HEK293 (cell line): ENCODE measurements around the gene ALOX12B.

Experiments used
- CTCF ChIP-seq: fragments of 450-650 bp; formaldehyde crosslinking; IDR thresholded peaks from 2 replicates; pipeline ENCODE4 v1.5.1; 2016; ENCODE audit warnings: missing biosample characterization, missing genetic modification characterization
- FEZF1 ChIP-seq: fragments of 450-650 bp; formaldehyde crosslinking; IDR thresholded peaks from 2 replicates; pipeline ENCODE4 v1.5.1; 2016; ENCODE audit warnings: missing biosample characterization, missing genetic modification characterization
- HOXC10 ChIP-seq: sonication (generic); formaldehyde crosslinking; IDR thresholded peaks from 2 replicates; pipeline ENCODE4 v1.8.1; 2023; ENCODE audit warnings: mild to moderate bottlenecking, missing genetic modification reagents
- KLF10 ChIP-seq: fragments of 450-650 bp; IDR thresholded peaks from 2 replicates; pipeline ENCODE4 v1.5.1; 2018; ENCODE audit warnings: missing biosample characterization, mild to moderate bottlenecking, missing genetic modification characterization
- KLF9 ChIP-seq: fragments of 450-650 bp; formaldehyde crosslinking; IDR thresholded peaks from 2 replicates; pipeline ENCODE4 v1.5.1; 2016; ENCODE audit warnings: missing biosample characterization, missing genetic modification characterization, low read depth
- PATZ1 ChIP-seq: fragments of 450-650 bp; formaldehyde crosslinking; IDR thresholded peaks from 2 replicates; pipeline ENCODE4 v1.5.1; 2016; ENCODE audit warnings: missing biosample characterization, missing genetic modification characterization
- YY2 ChIP-seq: fragments of 450-650 bp; formaldehyde crosslinking; IDR thresholded peaks from 2 replicates; pipeline ENCODE4 v1.5.1; 2016; ENCODE audit warnings: missing biosample characterization, missing genetic modification characterization
- ZFP69B ChIP-seq: fragments of 450-650 bp; formaldehyde crosslinking; IDR thresholded peaks from 2 replicates; pipeline ENCODE4 v1.5.1; 2016; ENCODE audit warnings: missing biosample characterization, missing genetic modification characterization
- ZNF114 ChIP-seq: fragments of 450-650 bp; formaldehyde crosslinking; IDR thresholded peaks from 2 replicates; pipeline ENCODE4 v1.5.0; 2017; ENCODE audit warnings: missing biosample characterization, missing genetic modification characterization
- ZNF133 ChIP-seq: fragments of 450-650 bp; formaldehyde crosslinking; IDR thresholded peaks from 2 replicates; pipeline ENCODE4 v1.5.1; 2016; ENCODE audit warnings: missing biosample characterization, missing genetic modification characterization
- ZNF140 ChIP-seq: fragments of 450-650 bp; formaldehyde crosslinking; IDR thresholded peaks from 2 replicates; pipeline ENCODE4 v1.5.1; 2016; ENCODE audit warnings: missing biosample characterization, missing genetic modification characterization
- ZNF221 ChIP-seq: fragments of 450-650 bp; formaldehyde crosslinking; IDR thresholded peaks from 2 replicates; pipeline ENCODE4 v1.5.1; 2017; ENCODE audit warnings: missing biosample characterization, missing genetic modification characterization, borderline replicate concordance
- ZNF239 ChIP-seq: fragments of 450-650 bp; formaldehyde crosslinking; IDR thresholded peaks from 2 replicates; pipeline ENCODE4 v1.5.1; 2016; ENCODE audit warnings: missing biosample characterization, missing genetic modification characterization
- ZNF248 ChIP-seq: fragments of 450-650 bp; formaldehyde crosslinking; IDR thresholded peaks from 2 replicates; pipeline ENCODE4 v1.5.1; 2017; ENCODE audit warnings: missing biosample characterization, missing genetic modification characterization
- ZNF341 ChIP-seq: fragments of 450-650 bp; formaldehyde crosslinking; IDR thresholded peaks from 2 replicates; pipeline ENCODE4; 2016; ENCODE audit warnings: low read depth, missing biosample characterization, missing genetic modification characterization
- ZNF366 ChIP-seq: fragments of 450-650 bp; formaldehyde crosslinking; conservative IDR thresholded peaks from 2 replicates; pipeline ENCODE4 v1.5.1; 2016; ENCODE audit warnings: missing biosample characterization, missing genetic modification characterization
- ZNF37A ChIP-seq: fragments of 450-650 bp; IDR thresholded peaks from 2 replicates; pipeline ENCODE4 v1.5.1; 2018; ENCODE audit warnings: missing biosample characterization, missing genetic modification characterization
- ZNF549 ChIP-seq: fragments of 450-650 bp; IDR thresholded peaks from 2 replicates; pipeline ENCODE4 v1.5.1; 2018; ENCODE audit warnings: missing biosample characterization, missing genetic modification characterization, mild to moderate bottlenecking, inconsistent platforms, moderate library complexity
- ZNF580 ChIP-seq: fragments of 450-650 bp; formaldehyde crosslinking; IDR thresholded peaks from 2 replicates; pipeline ENCODE4 v1.5.1; 2016; ENCODE audit warnings: missing biosample characterization, missing genetic modification characterization
- ZNF585B ChIP-seq: fragments of 450-650 bp; formaldehyde crosslinking; IDR thresholded peaks from 2 replicates; pipeline ENCODE4 v1.5.1; 2016; ENCODE audit warnings: missing biosample characterization, missing genetic modification characterization
- ZNF610 ChIP-seq: fragments of 450-650 bp; formaldehyde crosslinking; IDR thresholded peaks from 2 replicates; pipeline ENCODE4 v1.5.1; 2016; ENCODE audit warnings: missing biosample characterization, missing genetic modification characterization, borderline replicate concordance
- ZNF624 ChIP-seq: fragments of 450-650 bp; formaldehyde crosslinking; IDR thresholded peaks from 2 replicates; pipeline ENCODE4 v1.5.1; 2017; ENCODE audit warnings: missing biosample characterization, missing genetic modification characterization
- ZNF654 ChIP-seq: fragments of 450-650 bp; formaldehyde crosslinking; IDR thresholded peaks from 2 replicates; pipeline ENCODE4 v1.5.1; 2016; ENCODE audit warnings: low read depth, missing biosample characterization, missing genetic modification characterization
- ZNF677 ChIP-seq: fragments of 450-650 bp; IDR thresholded peaks from 2 replicates; pipeline ENCODE4 v1.5.0; 2018; ENCODE audit warnings: missing biosample characterization, mild to moderate bottlenecking, missing genetic modification characterization, moderate library complexity
- ZNF707 ChIP-seq: fragments of 450-650 bp; formaldehyde crosslinking; IDR thresholded peaks from 2 replicates; pipeline ENCODE4 v1.5.1; 2016; ENCODE audit warnings: missing biosample characterization, missing genetic modification characterization
- ZNF776 ChIP-seq: fragments of 450-650 bp; formaldehyde crosslinking; IDR thresholded peaks from 2 replicates; pipeline ENCODE4 v1.5.0; 2017; ENCODE audit warnings: missing biosample characterization, missing genetic modification characterization, borderline replicate concordance
- ZNF830 ChIP-seq: fragments of 450-650 bp; IDR thresholded peaks from 2 replicates; pipeline ENCODE4 v1.5.0; 2018; ENCODE audit warnings: missing biosample characterization, missing genetic modification characterization, low read depth, mild to moderate bottlenecking, moderate library complexity
- ZXDB ChIP-seq: fragments of 450-650 bp; formaldehyde crosslinking; IDR thresholded peaks from 2 replicates; pipeline ENCODE4 v1.5.1; 2016; ENCODE audit warnings: missing biosample characterization, missing genetic modification characterization
- TF ChIP-seq, protein P1 (sequence below): fragments of 450-650 bp; formaldehyde crosslinking; IDR thresholded peaks from 2 replicates; pipeline ENCODE4 v1.5.1; 2016; ENCODE audit warnings: missing biosample characterization, missing genetic modification characterization
- TF ChIP-seq, protein P2 (sequence below): IDR thresholded peaks from 2 replicates; pipeline ENCODE4 v1.6.1; 2011; ENCODE audit warnings: mild to moderate bottlenecking, low read depth, low read length, borderline replicate concordance
- TF ChIP-seq, protein P3 (sequence below): fragments of 450-650 bp; formaldehyde crosslinking; IDR thresholded peaks from 2 replicates; pipeline ENCODE4 v1.5.1; 2016; ENCODE audit warnings: missing biosample characterization, missing genetic modification characterization
- TF ChIP-seq, protein P4 (sequence below): fragments of 450-650 bp; formaldehyde crosslinking; IDR thresholded peaks from 2 replicates; pipeline ENCODE4 v1.5.1; 2016; ENCODE audit warnings: missing biosample characterization, missing genetic modification characterization

Gene ALOX12B

GRCh38 chr17:8117980-8118768 is 30.7 kb upstream of the ALOX12B start, which contains the start of gene ALOXE3 (continued):
- no peak for TF ChIP-seq ZNF830 (tag by site-specific recombination)
- no peak for TF ChIP-seq ZNF341 (tag by site-specific recombination)
- TF ChIP-seq YY2 (tag by site-specific recombination), result no peak
- TF ChIP-seq, protein P1, sequence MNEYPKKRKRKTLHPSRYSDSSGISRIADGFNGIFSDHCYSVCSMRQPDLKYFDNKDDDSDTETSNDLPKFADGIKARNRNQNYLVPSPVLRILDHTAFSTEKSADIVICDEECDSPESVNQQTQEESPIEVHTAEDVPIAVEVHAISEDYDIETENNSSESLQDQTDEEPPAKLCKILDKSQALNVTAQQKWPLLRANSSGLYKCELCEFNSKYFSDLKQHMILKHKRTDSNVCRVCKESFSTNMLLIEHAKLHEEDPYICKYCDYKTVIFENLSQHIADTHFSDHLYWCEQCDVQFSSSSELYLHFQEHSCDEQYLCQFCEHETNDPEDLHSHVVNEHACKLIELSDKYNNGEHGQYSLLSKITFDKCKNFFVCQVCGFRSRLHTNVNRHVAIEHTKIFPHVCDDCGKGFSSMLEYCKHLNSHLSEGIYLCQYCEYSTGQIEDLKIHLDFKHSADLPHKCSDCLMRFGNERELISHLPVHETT (tag by site-specific recombination), result 0 out of 2 replicates have a peak, but pooled peaks have one; percentile 25
- no peak for TF ChIP-seq ZNF610
- TF ChIP-seq ZNF707, result 0 out of 2 replicates have a peak, but pooled peaks have one; percentile 33
- no peak for TF ChIP-seq ZNF624
- TF ChIP-seq ZNF239, result no peak
- no peak for TF ChIP-seq ZNF37A
- no peak for TF ChIP-seq ZNF654
- no peak for TF ChIP-seq ZNF549 (tag by site-specific recombination)
- no peak for TF ChIP-seq KLF10 (tag by site-specific recombination)
- TF ChIP-seq, protein P2, sequence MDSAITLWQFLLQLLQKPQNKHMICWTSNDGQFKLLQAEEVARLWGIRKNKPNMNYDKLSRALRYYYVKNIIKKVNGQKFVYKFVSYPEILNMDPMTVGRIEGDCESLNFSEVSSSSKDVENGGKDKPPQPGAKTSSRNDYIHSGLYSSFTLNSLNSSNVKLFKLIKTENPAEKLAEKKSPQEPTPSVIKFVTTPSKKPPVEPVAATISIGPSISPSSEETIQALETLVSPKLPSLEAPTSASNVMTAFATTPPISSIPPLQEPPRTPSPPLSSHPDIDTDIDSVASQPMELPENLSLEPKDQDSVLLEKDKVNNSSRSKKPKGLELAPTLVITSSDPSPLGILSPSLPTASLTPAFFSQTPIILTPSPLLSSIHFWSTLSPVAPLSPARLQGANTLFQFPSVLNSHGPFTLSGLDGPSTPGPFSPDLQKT, result no peak
- TF ChIP-seq ZNF366 (tag by site-specific recombination), result peak; percentile 90
- no peak for TF ChIP-seq ZNF677 (tag by site-specific recombination)
- no peak for TF ChIP-seq ZNF585B (tag by site-specific recombination)
- no peak for TF ChIP-seq HOXC10
- TF ChIP-seq KLF9 (tag by site-specific recombination), result peak; percentile 29; the same call in 1 of the 2 replicates
- no peak for TF ChIP-seq ZNF140
- no peak for TF ChIP-seq ZNF580 (tag by site-specific recombination)
- no peak for TF ChIP-seq ZNF114 (tag by site-specific recombination)
- TF ChIP-seq PATZ1 (tag by site-specific recombination), result no peak
- TF ChIP-seq, protein P3, sequence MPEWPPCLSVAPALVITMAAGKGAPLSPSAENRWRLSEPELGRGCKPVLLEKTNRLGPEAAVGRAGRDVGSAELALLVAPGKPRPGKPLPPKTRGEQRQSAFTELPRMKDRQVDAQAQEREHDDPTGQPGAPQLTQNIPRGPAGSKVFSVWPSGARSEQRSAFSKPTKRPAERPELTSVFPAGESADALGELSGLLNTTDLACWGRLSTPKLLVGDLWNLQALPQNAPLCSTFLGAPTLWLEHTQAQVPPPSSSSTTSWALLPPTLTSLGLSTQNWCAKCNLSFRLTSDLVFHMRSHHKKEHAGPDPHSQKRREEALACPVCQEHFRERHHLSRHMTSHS, result no peak
- TF ChIP-seq, protein P4, sequence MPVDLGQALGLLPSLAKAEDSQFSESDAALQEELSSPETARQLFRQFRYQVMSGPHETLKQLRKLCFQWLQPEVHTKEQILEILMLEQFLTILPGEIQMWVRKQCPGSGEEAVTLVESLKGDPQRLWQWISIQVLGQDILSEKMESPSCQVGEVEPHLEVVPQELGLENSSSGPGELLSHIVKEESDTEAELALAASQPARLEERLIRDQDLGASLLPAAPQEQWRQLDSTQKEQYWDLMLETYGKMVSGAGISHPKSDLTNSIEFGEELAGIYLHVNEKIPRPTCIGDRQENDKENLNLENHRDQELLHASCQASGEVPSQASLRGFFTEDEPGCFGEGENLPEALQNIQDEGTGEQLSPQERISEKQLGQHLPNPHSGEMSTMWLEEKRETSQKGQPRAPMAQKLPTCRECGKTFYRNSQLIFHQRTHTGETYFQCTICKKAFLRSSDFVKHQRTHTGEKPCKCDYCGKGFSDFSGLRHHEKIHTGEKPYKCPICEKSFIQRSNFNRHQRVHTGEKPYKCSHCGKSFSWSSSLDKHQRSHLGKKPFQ (tag by site-specific recombination), result 0 out of 2 replicates have a peak, but pooled peaks have one; percentile 4
- no peak for TF ChIP-seq ZNF776 (tag by site-specific recombination)
- TF ChIP-seq ZNF133 (tag by site-specific recombination), result no peak
- TF ChIP-seq ZXDB, result no peak
- no peak for TF ChIP-seq ZNF248 (tag by site-specific recombination)
- no peak for TF ChIP-seq FEZF1 (tag by site-specific recombination)
- TF ChIP-seq ZNF221 (tag by site-specific recombination), result no peak
- TF ChIP-seq CTCF (tag by site-specific recombination), result no peak
- TF ChIP-seq ZFP69B (tag by site-specific recombination), result no peak
